ENCODE data around the gene TCF19.
"Not testable (repeated sequence)": the region's sequence is repeated elsewhere in the genome, so short reads cannot be mapped to it uniquely, and the experiment has no call there.

TCF19 gene

GRCh38 chr6:31183859-31184258 is 25.5 kb downstream of the TCF19 start:
- DNase-seq = not testable (repeated sequence)

GRCh38 chr6:31185695-31186051 is 27.3 kb downstream of the TCF19 start:
- DNase-seq = not testable (repeated sequence)

DNA sequence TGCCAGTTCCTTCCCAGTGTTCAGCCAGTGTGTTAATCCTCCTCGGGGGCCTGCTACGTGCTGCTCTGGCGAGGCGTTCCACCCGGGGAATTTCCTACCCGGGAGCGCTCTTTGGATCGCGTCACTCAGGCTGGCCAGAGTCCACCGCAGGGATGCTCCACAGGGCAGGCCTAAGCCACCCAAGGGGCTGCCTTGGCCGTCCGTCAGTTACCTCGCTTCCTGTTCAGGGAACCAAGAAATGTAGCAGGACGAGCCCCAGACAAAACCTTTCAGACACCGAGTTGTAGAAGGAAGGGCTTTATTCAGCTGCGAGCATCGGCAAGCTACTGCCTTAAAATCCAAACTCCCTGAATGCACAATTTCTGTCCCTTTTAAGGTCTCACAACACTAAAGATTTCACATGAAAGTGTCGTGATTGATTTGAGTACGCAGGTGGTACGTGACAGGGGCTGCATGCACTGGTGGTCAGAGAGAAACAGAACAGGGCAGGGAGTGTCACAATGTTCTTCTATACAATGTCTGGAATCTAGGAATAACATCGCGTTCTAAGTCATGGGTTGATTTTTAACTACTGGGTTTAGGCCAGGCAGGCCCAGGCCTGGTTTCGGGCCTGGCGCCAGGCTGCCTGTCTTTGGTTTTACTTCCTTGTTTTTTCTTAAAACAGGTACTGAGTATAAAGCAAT is 27.8 kb downstream of the TCF19 start:
- DNase-seq = no peak

GRCh38 chr6:31187780-31188194 is 29.4 kb downstream of the TCF19 start:
- DNase-seq = no peak

DNA sequence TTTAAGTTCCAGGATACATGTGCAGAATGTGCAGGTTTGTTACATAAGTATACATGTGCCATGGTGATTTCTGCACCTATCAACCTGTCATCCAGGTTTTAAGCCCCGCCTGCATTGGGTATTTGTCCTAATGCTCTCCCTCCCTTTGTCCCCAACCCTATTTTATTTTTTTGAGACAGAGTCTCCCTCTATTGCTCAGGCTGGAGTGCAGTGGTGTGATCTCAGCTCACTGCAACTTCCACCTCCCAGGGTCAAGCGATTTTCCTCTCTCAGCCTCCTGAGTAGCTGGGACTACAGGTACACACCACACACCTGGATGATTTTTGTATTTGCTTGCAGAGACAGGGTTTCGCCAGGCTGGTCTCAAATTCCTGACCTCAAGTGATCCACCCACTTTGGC is 30.8 kb downstream of the TCF19 start:
- not testable (repeated sequence) for DNase-seq

DNA sequence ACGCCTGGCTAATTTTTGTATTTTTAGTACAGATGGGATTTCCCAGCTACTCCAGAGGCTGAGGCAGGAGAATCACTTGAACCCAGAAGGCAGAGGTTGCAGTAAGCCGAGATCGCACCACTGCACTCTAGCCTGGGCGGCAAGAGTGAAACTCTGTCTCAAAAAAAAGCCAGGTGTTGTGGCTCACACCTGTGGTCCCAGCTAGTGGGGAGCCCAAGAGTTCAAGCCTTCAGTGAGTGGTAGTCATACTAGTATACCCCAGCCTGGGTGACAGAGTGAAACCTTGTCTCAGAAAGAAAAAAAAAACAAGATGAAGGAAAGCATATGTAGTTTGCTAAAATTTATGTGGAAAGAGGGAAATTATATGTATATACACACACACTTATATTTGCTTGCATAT is 32.1 kb downstream of the TCF19 start:
- no peak for DNase-seq

DNA sequence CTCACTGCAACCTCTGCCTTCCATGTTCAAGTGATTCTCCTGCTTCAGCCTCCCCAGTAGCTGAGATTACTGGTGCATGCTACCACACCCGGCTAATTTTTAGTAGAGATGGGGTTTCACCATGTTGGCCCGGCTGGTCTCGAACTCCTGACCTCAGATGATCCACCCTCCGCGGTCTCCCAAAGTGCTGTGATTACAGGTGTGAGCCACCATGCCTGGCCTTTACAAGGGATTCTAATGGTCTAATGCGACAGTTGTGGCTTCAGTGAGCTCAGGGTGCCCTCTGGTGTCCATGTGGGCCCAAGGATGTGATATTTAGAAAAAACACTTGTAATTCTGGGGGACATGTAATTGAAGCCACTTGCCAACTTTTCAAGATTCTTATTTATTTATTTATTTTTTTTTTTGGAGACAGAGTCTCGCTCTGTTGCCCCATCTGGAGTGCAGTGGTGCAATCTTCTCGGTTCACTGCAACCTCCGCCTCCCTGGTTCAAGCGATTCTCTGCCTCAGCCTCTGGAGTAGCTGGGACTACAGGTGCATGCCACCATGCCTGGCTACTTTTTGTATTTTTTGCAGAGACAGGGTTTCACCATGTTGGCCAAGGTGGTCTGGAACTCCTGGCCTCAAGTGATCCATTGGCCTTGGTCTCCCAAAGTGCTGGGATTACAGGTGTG is 34.2 kb downstream of the TCF19 start:
- DNase-seq = not testable (repeated sequence)

DNA sequence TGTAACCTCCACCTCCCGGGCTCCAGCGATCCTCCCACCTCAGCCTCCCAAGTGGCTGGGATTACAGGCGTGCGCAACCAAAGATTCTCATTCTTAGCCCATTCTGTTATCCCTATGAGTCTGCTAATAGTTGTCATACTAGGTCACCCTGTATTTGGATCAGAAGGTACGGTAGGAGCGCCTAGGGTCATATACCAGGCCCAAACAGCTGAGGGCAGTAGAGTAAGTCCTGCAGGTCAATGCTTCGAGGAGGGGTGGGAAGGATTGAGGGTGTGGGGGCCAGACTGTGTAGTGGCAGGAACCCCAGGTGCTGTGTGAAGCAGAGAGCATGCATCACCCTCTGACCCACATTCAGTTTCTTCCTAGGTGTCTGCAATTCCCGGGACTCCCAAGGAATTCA is 34.8 kb downstream of the TCF19 start:
- DNase-seq = no peak

- DNase-seq = no peak
Observed at GRCh38 chr6:31194061-31194834, 35.9 kb downstream of the TCF19 start.

DNA sequence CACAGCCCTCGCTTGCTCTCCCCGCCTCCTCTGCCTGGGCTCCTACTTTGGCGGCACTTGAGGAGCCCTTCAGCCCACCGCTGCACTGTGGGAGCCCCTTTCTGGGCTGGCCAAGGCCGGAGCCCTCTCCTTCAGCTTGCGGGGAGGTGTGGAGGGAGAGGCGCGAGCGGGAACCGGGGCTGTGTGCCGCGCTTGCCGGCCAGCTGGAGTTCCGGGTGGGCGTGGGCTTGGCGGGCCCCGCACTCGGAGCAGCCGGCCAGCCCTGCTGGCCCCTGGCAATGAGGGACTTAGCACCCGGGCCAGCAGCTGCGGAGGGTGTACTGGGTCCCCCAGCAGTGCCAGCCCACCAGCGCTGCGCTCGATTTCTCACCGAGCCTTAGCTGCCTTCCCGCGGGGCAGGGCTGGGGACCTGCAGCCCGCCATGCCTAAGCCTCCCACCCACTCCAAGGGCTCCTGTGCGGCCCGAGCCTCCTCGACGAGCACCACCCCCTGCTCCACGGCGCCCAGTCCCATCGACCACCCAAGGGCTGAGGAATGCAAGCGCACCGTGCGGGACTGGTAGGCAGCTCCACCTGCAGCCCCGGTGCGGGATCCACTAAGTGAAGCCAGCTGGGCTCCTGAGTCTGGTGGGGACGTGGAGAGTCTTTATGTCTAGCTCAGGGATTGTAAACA is 37.1 kb downstream of the TCF19 start:
- not testable (repeated sequence) for DNase-seq

DNA sequence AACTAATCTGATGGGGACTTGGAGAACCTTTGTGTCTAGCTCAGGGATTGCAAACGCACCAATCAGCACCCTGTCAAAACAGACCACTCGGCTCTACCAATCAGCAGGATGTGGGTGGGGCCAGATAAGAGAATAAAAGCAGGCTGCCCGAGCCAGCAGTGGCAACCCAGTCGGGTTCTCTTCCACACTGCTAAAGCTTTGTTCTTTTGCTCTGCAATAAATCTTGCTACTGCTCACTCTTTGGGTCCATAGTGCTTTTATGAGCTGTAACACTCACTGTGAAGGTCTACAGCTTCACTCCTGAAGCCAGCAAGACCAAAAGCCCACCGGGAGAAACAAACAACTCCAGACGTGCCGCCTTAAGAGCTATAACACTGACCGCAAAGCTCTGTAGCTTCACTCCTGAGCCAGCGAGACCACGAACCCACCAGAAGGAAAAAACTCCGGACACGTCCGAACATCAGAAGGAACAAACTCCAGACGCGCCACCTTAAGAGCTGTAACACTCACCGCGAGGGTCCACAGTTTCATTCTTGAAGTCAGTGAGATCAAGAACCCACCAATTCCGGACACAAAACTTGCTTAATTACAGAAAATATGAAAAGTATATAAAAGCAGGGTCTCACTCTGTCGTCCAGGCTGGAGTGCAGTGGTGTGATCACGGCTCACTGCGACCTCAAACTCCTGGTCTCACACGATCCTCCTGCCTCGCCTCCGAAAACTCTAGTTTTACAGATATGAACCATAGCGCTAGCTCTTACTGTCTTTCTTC is 38.0 kb downstream of the TCF19 start:
- DNase-seq = not testable (repeated sequence)

DNA sequence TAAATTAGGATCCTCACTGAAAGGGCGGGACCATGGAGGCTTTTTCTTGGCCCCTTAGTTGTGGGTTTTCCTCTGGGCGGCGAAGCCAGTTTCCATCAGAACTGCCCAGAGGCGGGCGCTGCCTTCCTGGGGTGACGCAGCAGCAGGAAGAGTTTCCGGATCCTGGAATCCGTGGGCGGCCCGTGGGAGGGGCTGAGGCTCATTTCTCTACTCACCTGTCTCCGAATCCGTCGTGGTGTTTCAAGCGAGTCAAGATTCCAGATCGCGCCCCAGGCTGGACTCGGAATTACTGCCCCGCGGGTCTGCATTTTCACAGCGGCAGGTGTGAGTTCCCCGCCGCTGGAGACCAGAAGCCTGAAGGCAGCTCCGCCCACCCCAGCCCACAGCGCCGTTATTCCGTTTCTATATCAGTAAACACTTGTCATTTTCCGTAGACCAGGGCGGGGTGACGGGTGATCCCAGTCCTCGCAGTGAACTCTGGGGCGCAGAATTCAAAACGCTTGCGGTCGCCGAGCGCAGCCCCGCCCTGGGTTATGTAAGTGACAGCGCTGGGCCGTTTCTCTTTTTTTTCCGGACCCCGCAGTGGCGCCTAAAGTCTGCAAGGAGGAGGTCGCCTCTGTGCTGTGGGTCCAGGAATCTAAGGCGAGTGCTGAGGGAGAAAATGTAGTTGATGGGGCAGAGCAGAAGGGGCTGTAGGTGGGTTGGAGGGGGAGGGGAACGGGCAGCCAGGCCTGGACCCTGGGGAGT is 39.3 kb downstream of the TCF19 start:
- peak; percentile 87 for DNase-seq

GRCh38 chr6:31199105-31199452 is 40.7 kb downstream of the TCF19 start:
- not testable (repeated sequence) for DNase-seq

GRCh38 chr6:31202259-31203166 is 44.1 kb downstream of the TCF19 start:
- DNase-seq = no peak

DNA sequence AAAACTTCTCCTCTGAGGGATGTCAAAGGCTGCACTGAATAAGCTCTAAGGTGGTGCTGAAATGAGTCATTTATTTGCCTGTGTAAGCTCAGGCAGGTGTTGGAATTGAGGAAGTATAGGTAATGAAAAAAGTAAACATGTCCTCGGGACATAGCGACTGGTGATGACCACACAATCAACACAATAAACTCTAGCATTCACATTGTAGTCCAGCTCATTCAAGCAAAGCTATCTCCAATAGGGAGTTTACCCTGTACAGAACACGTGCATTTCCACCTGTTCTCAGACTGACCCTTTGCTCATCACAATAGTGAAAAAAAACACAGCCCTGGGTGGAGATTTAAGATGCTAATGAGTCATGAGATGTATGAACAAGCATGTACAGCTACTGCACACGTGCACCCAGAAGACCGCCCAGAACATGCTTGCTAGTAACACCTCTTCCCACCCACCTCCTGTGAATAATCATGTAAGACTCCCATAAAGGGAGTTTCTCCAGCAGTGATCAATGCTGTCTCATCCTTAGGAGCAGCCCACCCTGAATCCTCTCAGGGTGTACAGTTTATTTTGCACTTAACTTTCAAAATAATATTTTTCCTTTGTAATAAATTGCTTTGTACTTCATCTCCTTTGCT is 45.1 kb downstream of the TCF19 start:
- DNase-seq = peak; percentile 56

- DNase-seq = no peak
Observed at GRCh38 chr6:31204751-31205145, 46.4 kb downstream of the TCF19 start.

DNA sequence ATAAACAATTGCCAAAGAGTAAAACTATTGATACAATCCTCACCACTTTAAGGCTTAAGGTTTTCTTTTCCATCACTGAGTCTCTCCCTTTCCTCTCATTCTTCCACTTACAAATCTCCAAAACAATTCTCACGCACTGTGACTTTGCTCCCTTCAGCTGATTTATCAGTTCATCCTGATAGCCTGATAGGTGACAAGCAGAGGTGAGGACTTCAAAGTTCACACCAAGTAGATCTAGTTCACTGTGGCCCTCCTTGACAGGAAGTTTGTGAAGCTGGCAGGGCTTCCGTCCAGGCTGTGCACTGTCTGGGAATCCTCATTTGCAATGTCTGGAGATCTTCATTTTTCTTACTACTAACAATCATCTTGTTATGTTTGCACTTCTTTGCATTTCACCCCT is 47.2 kb downstream of the TCF19 start:
- no peak for DNase-seq

GRCh38 chr6:31208506-31208905 is 50.1 kb downstream of the TCF19 start:
- no peak for DNase-seq

DNA sequence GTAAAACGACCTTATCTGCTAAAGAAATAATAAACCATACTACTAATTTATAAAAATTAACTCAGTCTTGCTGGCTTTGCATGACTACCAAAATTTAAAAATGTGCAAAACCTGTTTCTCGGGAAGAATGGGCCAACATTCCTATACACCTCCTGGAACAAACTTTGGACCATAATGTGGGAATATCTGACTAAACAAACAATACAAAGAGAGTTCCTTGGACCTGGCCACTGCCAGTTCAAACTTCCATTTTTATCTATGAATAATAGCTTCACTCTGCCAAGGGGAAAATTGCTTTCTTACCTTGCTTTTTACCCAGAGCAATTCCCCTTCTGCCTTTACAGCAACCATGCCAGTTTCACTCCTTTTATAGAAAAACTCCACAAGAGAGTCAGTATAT is 50.7 kb downstream of the TCF19 start:
- DNase-seq = no peak

GRCh38 chr6:31210123-31210522 is 51.7 kb downstream of the TCF19 start:
- DNase-seq = no peak
